Ramos (cell line): ENCODE data around the gene RNF11.
"Not testable (repeated sequence)": the region's sequence is repeated elsewhere in the genome, so short reads cannot be mapped to it uniquely, and the experiment has no call there.

Experiments
- in situ Hi-C: fragments of 300-500 bp; cut with MboI; formaldehyde crosslinking; loops from one replicate; pipeline ENCODE4 v1.14.3; 2022; ENCODE audit warnings: low sequenced_read_pairs; ENCODE audit not compliant: unreplicated experiment

The RNF11 gene

GRCh38 chr1:51224255-51224654, 11.8 kb upstream of the RNF11 start:
- in situ Hi-C loops, result no loop called here

- in situ Hi-C loops, result not testable (repeated sequence)
Observed at GRCh38 chr1:51227231-51227960, 8.7 kb upstream of the RNF11 start.

GRCh38 chr1:51228471-51228870, 7.6 kb upstream of the RNF11 start:
- in situ Hi-C loops, result not testable (repeated sequence)

- in situ Hi-C loops, result no loop called here
Observed at GRCh38 chr1:51230501-51231078, 5.5 kb upstream of the RNF11 start.

GRCh38 chr1:51231120-51231519, 5.0 kb upstream of the RNF11 start:
- in situ Hi-C loops, result no loop called here

GRCh38 chr1:51231896-51232295, 4.2 kb upstream of the RNF11 start:
- in situ Hi-C loops, result no loop called here

- in situ Hi-C loops, result not testable (repeated sequence)
Observed at GRCh38 chr1:51234236-51234635, 1.8 kb upstream of the RNF11 start.

GRCh38 chr1:51234721-51235425, 1.2 kb upstream of the RNF11 start:
- in situ Hi-C loops, result no loop called here

- in situ Hi-C loops, result no loop called here
Observed at GRCh38 chr1:51236531-51237350, 668 bp downstream of the RNF11 start.

GRCh38 chr1:51237351-51238033, 1.4 kb downstream of the RNF11 start:
- in situ Hi-C loops, result no loop called here

GRCh38 chr1:51238034-51238403, 1.9 kb downstream of the RNF11 start:
- in situ Hi-C loops, result no loop called here

- in situ Hi-C loops, result no loop called here
Observed at GRCh38 chr1:51240084-51240483, 4.0 kb downstream of the RNF11 start.

GRCh38 chr1:51241119-51241518, 5.0 kb downstream of the RNF11 start:
- in situ Hi-C loops, result no loop called here

- in situ Hi-C loops, result no loop called here
Observed at GRCh38 chr1:51242546-51242945, 6.5 kb downstream of the RNF11 start.

GRCh38 chr1:51247022-51247421, 10.9 kb downstream of the RNF11 start:
- in situ Hi-C loops, result no loop called here

GRCh38 chr1:51247499-51247898, 11.4 kb downstream of the RNF11 start:
- in situ Hi-C loops, result no loop called here

- in situ Hi-C loops, result no loop called here
Observed at GRCh38 chr1:51249445-51249844, 13.4 kb downstream of the RNF11 start.

GRCh38 chr1:51250729-51251128, 14.7 kb downstream of the RNF11 start:
- in situ Hi-C loops, result not testable (repeated sequence)

- in situ Hi-C loops, result not testable (repeated sequence)
Observed at GRCh38 chr1:51251165-51251564, 15.1 kb downstream of the RNF11 start.

GRCh38 chr1:51252366-51252765, 16.3 kb downstream of the RNF11 start:
- in situ Hi-C loops, result no loop called here
